Daoy (cell line): ENCODE data around the gene VAV1. TPM values are rescaled to one million over a fixed set of nuclear protein-coding genes. Genes with fewer than 3 reads are reported as not detected.
"Not testable (repeated sequence)": the region's sequence is repeated elsewhere in the genome, so short reads cannot be mapped to it uniquely, and the experiment has no call there.

Source experiments
- DNase-seq: peaks from one replicate; pipeline ENCODE4 v3.0.0-alpha.2; 2015; ENCODE audit warnings: low read depth
- total RNA-seq: library from RNA; depleted of rRNA; stranded (reverse); fragments of >200 nt; shearing (Covaris generic); gene quantifications from 2 replicates; pipeline ENCODE4 v1.2.3, GENCODE V29; 2014

Gene VAV1
- total RNA-seq, 1 experiment from 2014 or later: 0.40 TPM

DNA sequence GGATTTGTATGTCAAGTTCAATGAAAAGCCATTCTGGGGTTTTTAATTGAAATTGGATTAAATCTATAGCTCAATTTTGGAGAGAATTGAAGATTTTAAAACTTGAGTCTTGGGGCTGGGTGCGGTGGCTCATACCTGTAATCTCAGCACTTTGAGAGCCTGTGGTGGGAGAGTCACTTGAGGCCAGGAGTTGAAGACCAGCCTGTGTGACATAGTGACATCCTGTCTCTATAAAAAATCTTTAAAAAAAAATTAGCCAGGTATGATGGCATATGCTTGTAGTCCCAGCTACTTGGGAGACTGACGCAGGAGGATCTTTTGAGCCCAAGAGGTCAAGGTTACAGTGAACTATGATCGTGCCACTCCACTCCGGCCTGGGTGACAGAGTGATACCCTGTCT lies 41.2 kb downstream of the VAV1 start:
- DNase-seq: no peak

DNA sequence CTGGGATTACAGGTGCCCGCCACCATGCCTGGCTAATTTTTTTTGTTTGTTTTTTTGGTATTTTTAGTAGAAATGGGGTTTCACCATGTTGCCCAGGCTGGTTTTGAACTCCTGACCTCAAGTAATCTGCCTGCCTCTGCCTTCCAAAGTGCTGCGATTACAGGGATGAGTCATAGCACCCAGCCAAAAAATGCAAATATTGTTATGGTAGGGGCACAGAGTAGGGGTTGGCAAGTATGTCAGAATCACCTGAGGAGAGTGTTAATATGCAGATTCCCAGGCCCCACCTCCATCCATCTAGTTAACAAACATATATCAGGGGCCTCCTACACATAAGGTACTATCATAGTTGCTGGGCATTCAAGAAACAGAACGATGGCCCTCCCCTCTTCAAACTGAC lies 44.7 kb downstream of the VAV1 start:
- no peak for DNase-seq

DNA sequence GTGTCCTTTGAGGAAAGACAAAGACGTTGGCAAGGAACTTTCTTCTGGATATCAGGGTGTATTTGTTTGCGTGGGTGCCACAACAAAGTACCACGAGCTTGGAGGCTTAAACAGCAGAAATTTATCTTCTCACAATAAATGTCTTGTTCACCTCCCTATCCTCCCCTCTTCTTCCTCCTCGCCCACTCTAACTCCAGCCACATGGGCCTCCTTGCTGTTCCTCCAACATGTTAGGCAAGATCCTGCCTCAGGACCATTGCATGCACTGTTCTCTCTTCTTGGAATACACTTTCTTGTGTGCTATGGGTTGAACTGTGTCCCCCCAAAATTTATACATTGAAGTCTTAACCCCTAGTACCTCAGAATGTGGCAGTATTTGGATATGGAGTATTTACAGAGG lies 45.7 kb downstream of the VAV1 start:
- DNase-seq: no peak

DNA sequence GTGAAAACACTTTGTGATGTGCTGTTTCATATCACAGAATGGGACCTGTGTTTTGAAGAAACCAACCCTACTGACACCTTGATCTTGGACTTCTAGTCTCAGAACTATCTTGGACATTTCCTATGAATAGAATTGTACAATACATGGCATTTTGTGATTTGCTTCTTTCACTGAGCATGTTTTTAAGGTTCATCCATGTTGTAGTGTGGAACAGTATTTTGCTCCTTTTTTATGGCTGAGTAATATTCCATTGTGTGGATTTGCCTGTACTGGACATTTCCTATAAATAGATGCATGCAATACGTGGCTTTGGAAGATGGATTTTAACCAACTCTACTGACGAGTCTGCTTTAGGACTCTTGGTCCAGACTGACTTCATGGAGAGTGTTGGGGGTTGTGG lies 46.8 kb downstream of the VAV1 start:
- no peak for DNase-seq

DNA sequence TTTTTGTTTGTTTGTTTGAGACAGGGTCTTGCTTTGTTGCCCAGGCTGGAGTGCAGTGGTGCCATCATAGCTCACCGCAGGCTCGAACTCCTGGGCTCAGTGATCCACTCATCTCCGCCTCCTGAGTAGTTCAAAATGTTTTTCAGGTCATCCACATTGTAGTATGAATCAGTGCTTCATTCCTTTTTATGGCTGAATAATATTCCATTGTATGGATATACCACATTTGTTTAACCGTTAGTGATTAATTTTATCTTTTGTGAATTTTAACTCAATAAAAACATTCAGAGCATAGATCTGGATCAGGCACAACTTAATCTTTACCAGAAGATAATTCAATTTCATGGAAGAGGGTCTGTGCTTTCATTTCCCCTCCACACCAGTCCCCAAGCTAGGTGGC lies 47.7 kb downstream of the VAV1 start:
- DNase-seq: no peak

DNA sequence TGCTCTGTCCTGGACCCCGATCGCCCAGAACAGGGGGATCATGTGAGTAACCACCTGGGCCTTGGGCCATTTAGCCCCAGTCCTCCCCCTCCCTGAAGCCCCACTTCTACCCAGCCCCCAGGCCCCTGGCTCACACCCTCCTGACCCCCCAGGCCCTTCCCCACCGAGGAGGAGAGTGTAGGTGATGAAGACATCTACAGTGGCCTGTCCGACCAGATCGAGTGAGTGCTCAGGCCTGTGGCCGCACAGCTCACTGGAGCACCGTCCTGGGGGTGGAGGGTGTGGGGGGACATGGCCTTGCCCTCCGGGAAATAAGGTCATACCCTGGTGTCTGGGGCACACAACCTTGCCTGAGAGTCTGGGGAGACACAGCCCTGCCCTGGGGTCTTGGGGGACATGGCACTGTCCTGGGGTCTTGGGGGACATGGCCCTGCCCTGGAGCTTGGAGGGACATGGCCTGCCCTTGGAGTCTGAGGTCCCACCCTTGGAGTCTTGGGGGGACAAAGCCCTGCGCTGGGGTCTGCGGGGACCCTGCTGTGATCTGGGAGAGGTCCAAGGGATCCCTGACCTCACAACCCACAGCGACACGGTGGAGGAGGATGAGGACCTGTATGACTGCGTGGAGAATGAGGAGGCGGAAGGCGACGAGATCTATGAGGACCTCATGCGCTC lies 49.3 kb downstream of the VAV1 start:
- no peak for DNase-seq

DNA sequence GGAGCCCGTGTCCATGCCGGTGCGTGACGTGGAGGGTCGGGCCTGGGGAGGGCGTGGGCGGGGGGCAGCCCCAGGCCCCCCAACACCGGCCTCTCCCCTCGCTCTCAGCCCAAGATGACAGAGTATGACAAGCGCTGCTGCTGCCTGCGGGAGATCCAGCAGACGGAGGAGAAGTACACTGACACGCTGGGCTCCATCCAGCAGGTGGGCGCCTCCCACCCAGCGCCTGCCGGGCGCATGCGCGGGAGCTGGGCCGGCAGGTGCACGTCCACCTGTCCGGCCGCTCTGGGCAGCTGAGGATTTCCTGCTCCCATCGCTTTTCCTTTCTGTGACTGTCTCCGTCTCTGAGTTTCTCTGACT lies 49.8 kb downstream of the VAV1 start:
- no peak for DNase-seq

DNA sequence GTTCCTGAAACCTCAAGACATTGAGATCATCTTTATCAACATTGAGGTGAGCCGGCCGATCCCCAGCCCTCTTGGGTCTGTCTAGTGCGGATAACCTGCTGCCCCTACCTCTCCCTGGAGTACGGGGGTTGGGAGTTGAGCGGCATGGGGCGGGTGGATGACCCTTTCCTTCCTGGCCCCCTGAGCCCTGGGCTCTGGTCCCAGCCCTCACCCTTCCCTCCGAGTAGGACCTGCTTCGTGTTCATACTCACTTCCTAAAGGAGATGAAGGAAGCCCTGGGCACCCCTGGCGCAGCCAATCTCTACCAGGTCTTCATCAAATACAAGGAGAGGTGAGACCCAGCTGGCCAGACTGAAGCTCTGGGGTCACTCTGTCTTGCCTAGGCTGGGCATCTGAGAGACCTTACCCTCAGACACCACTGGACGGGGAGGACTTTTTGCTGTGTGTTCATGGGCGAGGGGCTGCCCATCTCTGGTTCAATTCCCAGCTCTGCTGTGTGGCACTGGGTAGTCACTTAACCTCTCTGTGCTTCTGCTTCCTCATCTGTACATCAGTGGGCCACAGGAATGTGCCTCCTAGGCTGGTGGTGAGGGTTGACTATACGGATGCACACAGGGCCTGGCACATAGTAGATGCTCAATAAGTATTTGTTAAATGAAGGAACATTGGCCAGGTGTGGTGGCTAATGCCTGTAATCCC lies 52.7 kb downstream of the VAV1 start:
- DNase-seq: no peak

DNA sequence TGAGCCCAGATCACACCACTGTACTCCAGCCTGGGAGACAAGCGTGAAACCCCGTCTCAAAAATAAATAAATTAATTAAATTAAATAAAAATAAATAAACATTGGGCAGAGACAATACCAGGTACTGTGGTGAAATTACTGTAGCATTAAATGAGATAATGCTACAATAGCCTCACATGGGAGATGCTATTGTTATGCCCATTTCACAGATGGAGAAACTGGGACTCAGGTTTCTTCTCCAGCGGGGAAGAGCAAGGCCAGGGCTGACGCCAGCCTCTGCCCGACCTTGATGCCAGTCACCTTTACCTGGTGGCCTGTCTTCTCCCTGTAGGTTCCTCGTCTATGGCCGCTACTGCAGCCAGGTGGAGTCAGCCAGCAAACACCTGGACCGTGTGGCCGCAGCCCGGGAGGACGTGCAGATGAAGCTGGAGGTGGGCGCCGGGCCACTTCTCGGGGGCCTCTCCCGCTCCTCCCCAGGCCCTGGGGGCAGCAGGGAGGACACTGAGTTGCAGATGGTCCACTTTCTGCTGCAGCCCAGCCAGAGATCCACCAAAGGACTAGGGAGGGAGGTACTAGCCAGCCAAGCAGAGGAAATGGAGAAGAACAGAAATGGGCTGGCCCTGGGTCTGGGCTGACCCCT lies 53.9 kb downstream of the VAV1 start:
- DNase-seq: no peak

DNA sequence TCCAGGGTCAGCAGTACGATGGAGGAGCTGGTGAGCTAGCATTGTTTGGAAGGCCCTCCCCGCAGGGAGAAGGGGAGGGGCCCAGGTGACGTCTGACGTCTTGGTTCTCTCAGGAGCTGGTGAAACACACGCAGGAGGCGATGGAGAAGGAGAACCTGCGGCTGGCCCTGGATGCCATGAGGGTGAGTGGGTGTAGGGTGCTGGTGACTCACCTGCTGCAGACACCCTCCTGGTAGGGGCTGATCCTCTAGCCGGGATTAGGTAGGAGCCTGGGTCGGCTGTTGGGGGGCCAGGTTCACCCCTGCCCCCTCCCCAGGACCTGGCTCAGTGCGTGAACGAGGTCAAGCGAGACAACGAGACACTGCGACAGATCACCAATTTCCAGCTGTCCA lies 55.8 kb downstream of the VAV1 start:
- DNase-seq: peak; percentile 91

DNA sequence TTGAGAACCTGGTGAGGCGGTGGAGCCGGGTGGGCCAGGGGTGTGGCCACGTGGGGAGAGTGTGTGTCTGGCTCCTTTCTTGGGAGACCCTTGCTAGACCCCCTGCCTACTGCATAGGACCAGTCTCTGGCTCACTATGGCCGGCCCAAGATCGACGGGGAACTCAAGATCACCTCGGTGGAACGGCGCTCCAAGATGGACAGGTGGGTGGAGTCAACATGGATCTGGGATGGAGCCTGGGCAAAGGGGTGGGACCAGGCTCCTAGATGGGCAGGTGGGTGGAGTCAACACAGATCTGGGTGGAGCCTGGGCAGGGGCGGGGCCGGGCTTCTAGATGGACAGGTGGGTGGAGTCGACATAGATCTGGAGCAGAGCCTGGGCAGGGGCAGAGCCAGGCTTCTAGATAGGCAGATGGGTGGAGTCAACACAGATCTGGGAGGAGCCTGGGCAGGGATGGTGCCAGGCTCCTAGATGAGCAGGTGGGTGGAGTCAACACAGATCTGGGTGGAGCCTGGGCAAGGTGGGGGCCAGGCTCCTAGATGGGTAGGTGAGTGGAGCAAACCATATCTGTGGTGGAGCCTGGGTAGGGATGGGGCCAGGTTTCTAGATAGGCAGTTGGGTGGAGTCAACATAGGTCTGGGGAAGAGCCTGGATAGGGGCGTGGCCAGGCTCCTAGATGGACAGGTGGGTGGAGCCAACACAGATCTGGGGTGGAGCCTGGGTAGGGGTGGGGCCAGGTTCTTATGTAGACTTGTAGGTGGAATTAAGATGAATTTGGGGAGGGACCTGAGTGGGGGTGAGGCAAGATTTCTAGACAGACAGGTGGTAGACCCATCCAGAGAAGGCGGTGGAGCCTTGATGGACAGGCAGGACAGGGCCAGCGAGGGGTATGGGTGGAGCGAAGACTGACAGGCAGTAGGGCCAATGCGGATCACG lies 56.5 kb downstream of the VAV1 start:
- peak; percentile 75 for DNase-seq

DNA sequence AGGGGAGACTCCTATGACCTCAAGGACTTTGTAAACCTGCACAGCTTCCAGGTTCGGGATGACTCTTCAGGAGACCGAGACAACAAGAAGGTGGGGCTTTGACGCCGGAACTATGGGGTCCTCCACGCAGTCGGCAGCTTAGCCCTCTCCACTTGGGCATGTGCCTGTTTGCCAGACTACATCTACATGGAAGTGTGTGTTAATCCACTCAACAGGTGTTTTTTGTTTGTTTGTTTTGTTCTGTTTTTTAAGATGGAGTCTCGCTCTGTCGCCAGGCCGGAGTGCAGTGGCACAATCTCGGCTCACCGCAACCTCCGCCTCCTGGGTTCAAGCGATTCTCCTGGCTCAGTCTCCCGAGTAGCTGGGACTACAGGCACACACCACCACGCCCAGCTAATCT lies 57.3 kb downstream of the VAV1 start:
- DNase-seq: not testable (repeated sequence)

DNA sequence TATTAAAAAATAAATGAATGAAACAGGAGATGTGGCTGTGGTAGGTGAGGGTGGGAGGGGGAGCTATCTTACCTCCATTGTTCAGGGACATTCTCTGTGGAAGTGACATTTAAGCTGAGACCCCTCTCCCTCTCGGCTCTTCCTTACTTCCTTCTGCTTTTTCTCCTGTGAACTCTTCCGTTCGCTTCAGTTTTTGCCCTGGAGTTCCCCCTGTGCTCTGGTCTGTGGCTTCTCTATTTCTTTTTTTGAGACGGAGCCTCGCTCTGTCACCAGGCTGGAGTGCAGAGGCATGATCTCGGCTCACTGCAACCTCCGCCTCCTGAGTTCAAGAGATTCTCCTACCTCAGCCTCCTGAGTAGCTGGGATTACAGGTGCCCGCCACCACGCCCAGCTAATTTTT lies 58.6 kb downstream of the VAV1 start:
- DNase-seq: not testable (repeated sequence)

DNA sequence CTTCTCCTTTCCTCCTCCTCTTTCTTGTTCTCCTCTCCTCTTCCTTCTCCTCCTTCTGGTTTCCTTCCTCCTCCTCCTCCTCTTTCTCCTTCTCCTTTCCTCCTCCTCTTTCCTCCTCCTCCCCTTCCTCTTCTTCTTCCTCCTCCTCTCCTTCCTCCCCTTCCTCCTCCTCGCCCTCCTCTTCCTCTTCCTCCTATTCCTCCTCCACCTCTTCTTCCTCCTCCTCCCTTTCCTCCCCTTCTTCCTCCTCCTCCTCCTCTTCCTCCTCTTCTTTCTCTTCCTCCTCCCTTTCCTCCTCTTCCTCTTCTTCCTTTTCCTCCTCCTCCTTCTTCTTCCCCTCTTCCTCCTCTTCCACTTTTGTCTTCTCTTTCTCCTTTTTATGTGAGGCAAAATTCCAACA lies 59.9 kb downstream of the VAV1 start:
- no peak for DNase-seq

DNA sequence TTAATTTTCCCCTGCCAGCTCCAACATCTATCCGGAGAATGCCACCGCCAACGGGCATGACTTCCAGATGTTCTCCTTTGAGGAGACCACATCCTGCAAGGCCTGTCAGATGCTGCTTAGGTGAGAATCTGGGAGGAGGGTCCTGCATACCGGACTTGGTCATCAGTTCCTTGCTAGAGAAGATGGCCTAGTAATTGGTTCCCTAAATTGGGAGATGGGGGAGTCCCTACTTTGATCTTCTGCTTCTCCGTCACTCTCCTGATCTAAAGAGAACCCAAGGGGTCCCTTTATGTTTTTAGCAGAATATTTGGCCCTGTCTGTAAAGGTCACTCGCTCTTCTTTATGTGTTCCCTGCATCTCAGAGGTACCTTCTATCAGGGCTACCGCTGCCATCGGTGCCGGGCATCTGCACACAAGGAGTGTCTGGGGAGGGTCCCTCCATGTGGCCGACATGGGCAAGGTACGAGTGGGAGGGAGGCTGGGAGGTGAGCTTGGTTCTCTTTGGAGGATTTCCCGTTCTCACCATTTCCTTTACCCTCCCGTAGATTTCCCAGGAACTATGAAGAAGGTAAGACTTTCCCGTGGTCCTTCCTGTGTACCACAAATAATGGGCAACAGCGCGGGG lies 60.8 kb downstream of the VAV1 start:
- DNase-seq: no peak

DNA sequence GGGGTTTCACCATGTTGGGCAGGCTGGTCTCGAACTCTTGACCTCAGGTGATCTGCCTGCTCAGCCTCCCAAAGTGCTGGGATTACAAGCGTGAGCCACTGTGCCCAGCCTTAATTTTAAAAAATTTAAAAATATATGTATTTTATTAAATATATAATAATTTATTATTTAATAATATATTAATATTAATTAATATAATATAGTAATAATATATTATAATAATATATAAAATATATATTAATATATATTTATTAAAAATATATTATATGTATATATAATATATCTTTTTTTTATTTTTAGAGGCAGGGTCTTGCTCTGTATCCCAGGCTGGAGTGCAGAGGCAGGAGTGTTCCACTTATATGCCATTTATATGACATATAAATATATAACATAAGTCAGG lies 61.9 kb downstream of the VAV1 start:
- DNase-seq: no peak

DNA sequence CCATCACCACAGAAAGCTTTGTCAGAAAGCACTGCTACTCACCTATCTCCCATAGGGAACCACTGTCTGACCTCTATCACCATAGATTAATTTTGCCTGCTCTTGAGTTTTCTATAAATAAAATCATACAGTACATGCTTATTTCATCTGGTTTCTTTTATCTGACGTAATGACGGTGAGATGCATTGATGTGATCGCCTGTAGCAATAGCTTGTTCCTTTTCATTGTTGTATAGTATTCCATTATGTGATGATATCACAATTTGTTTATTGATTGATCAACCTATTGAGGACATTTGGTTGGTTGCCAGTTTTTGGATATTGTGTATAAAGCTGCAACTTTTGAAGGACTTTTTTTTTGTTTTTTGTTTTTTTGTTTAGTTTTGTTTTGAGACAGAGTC lies 63.0 kb downstream of the VAV1 start:
- no peak for DNase-seq

DNA sequence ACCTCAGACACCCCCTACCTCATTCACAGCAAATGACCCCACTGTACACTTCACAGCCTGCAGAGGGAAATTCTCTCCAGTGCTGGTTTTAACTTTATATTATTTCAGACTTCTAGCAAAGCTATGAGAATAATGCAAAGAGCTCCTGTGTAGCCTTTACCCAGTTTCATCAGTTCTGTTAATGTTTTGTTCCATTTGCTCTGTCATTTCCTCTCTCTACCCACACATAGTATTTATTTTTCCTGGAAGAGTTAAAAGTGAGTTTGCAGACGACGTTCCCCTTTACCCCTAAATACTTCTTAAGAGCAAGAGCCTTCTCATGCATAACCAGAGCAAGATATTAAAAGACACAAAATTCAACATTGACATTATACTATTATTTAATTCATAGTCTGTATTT lies 65.0 kb downstream of the VAV1 start:
- no peak for DNase-seq

DNA sequence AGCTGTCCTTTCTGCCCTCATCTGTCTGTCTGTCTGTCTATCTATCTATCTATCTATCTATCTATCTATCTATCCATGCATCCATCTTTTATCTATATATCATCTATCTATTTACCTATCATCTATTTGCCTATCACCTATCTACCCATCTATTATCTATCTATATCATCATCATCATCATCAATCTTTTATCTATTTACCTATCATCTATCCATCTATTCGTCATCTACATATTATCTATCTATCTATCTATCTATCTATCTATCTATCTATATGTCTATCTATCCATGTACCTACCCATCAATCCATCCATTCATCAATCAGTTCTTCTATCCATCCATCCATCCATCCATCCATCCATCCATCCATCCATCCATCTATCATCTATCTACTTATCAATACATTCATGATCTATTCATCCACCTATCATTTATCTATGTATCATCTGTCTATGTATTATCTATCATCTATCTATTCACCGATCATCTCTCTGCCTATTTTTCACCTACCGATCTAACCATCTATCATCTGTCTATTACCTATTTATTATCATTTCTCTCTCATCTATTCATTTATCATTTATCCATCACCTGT lies 65.7 kb downstream of the VAV1 start:
- DNase-seq: no peak

DNA sequence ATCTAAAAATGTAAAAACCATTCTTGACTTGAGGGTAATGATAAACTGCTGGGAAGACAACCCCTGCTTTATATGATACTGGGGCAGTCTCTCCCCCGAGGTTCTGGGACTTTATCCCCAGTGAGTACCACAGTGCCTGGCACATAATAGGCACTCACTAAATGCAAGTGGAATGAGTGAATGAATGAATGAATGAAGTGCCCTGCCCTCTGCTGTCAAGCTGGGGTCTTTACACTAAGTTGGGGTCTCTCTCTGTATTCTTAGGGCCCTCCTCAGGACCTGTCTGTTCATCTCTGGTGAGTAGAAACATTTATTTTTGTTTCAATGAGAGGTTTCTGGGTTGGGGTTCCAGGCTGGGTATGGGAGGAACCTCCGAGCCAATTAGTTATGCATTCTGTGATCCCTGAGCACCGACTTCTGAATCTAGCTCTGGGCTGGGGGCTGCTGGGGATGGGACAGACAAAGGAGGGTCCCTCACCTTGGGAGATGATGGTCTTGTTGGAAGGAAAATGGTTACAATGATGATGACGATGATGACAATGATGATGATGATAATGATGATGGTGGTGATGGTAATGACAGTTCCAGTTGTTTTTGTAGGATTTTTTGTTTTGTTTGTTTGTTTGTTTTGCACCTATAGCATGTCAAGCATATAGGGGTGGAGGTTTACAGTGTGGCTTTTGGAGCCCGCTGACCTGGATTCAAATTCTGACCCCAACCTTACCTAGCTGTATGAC lies 70.5 kb downstream of the VAV1 start:
- DNase-seq: no peak

DNA sequence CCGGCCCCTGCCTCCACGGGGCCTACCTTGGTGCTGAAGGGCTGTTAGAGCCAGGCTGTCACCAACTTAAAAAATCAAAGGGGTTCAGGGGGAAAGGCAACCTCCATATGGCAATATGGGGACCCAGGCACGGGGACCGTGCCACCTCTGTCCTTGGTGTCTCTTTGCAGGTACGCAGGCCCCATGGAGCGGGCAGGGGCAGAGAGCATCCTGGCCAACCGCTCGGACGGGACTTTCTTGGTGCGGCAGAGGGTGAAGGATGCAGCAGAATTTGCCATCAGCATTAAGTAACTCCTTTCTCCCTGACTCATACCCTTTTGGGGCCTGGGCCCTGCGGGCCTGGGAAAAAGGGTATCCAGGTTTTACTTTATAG lies 75.3 kb downstream of the VAV1 start:
- no peak for DNase-seq
